Right lobe of liver (tissue), 4 donors: ENCODE measurements around the gene TEX19.

Source experiments
- POLR2A ChIP-seq: fragments of 450-650 bp; IDR thresholded peaks from one replicate; pipeline ENCODE4 v1.6.1; 2017; ENCODE audit warnings: antibody characterized with exemption, mild to moderate bottlenecking
- TF ChIP-seq, protein P1 (sequence below), 4 donors: fragments of 200-600 bp in 3 of 4; fragments of 450-650 bp in 1 of 4; IDR thresholded peaks; one replicate each; pipeline versions ENCODE4 v1.5.1 to v1.8.0; 2016 to 2022; ENCODE audit warnings: antibody characterized with exemption in 4 of 4, mild to moderate bottlenecking in 2 of 4
- donor health status: DM: no; HTN: no; CAD: no.
- donor health status: DM: no; HTN: no; CAD: no.
- donor health status: DM: no; HTN: yes; CAD: no.

DNA sequence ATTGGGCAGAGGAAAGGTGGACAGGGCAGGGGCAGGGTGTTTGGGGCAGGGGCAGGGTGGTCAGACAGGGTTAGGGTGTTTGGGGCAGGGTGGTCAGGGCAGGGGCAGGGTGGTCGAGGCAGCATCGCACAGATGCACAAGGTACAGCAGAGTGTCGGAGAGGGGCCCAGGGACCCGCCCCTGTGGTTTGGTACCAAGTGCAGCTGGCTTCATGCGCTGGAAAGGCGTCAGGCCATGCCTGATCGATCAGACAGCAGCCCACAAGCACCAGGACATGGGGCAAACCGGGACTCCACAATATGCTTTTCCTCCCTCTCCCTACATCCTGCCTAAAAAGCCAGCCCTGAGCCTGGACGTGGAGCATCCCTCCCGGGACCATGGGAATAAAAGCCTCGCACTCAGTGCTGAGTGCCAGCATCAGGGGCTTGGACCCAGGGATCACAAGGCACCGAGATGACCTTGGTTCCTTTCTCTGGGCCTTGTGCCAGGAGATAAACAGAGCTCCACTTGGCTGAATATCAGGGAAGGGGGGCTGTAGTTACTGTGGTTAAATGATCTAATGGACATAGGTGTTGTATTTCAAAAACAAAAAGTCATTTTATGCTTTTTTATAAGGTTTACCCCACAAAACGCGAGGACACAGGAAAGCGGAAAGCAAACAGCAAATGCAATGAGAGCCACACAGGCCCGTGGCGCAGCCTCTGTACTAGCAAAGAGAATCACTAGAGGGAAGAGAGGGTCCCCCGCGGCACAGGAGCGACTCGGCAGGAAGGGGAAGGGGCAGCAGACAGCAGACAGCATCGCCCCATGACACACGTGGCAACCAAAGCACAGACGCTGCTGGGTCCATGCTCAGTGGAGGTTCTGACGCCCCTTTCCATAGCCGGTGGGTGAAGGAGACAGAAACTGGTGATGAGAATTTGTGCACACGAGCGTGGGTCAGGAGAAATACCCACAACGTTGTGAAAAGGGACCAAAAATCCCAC lies 53.8 kb downstream of the TEX19 start:
- no peak for TF ChIP-seq POLR2A
- TF ChIP-seq, protein P1, sequence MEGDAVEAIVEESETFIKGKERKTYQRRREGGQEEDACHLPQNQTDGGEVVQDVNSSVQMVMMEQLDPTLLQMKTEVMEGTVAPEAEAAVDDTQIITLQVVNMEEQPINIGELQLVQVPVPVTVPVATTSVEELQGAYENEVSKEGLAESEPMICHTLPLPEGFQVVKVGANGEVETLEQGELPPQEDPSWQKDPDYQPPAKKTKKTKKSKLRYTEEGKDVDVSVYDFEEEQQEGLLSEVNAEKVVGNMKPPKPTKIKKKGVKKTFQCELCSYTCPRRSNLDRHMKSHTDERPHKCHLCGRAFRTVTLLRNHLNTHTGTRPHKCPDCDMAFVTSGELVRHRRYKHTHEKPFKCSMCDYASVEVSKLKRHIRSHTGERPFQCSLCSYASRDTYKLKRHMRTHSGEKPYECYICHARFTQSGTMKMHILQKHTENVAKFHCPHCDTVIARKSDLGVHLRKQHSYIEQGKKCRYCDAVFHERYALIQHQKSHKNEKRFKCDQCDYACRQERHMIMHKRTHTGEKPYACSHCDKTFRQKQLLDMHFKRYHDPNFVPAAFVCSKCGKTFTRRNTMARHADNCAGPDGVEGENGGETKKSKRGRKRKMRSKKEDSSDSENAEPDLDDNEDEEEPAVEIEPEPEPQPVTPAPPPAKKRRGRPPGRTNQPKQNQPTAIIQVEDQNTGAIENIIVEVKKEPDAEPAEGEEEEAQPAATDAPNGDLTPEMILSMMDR (IDR thresholded peaks at IDR 0.05), result no peak
